Measurements from ENCODE around the gene AFAP1L2.
"Not testable (repeated sequence)": the region's sequence is repeated elsewhere in the genome, so short reads cannot be mapped to it uniquely, and the experiment has no call there.

The AFAP1L2 gene

GRCh38 chr10:114334301-114334700 lies 70.0 kb downstream of the AFAP1L2 start:
- no peak for FAIRE-seq

GRCh38 chr10:114333441-114333840 lies 70.9 kb downstream of the AFAP1L2 start:
- not testable (repeated sequence) for FAIRE-seq

GRCh38 chr10:114332301-114333192 lies 71.8 kb downstream of the AFAP1L2 start:
- peak; percentile 58 for FAIRE-seq

- no peak for FAIRE-seq
These were observed 74.5 kb downstream of the AFAP1L2 start for GRCh38 chr10:114329634-114330365.

GRCh38 chr10:114328874-114329273 lies 75.4 kb downstream of the AFAP1L2 start:
- no peak for FAIRE-seq

- FAIRE-seq: no peak
These were observed 75.9 kb downstream of the AFAP1L2 start for GRCh38 chr10:114328441-114328812.

- no peak for FAIRE-seq
These were observed 76.5 kb downstream of the AFAP1L2 start for GRCh38 chr10:114327537-114328440.

- FAIRE-seq: no peak
These were observed 77.5 kb downstream of the AFAP1L2 start for GRCh38 chr10:114326795-114327194.

- no peak for FAIRE-seq
These were observed 81.3 kb downstream of the AFAP1L2 start for GRCh38 chr10:114323023-114323422.

- no peak for FAIRE-seq
These were observed 82.0 kb downstream of the AFAP1L2 start for GRCh38 chr10:114322344-114322743.

GRCh38 chr10:114320249-114321116 lies 83.8 kb downstream of the AFAP1L2 start:
- FAIRE-seq: no peak

GRCh38 chr10:114319406-114320248 lies 84.7 kb downstream of the AFAP1L2 start:
- no peak for FAIRE-seq

- no peak for FAIRE-seq
These were observed 87.6 kb downstream of the AFAP1L2 start for GRCh38 chr10:114316744-114317143.

GRCh38 chr10:114315566-114316420 lies 88.5 kb downstream of the AFAP1L2 start:
- FAIRE-seq: no peak

GRCh38 chr10:114313866-114314265 lies 90.4 kb downstream of the AFAP1L2 start:
- FAIRE-seq: no peak

GRCh38 chr10:114313139-114313538 lies 91.2 kb downstream of the AFAP1L2 start:
- no peak for FAIRE-seq

- no peak for FAIRE-seq
These were observed 92.6 kb downstream of the AFAP1L2 start for GRCh38 chr10:114311496-114312209.

- no peak for FAIRE-seq
These were observed 93.3 kb downstream of the AFAP1L2 start for GRCh38 chr10:114311023-114311422.

- no peak for FAIRE-seq
These were observed 94.0 kb downstream of the AFAP1L2 start for GRCh38 chr10:114310346-114310745.

All from endometrium (tissue), 2 donors.